ENCODE measurements around the gene SVOP.
"Not testable (repeated sequence)": the region's sequence is repeated elsewhere in the genome, so short reads cannot be mapped to it uniquely, and the experiment has no call there.

Gene SVOP

DNA sequence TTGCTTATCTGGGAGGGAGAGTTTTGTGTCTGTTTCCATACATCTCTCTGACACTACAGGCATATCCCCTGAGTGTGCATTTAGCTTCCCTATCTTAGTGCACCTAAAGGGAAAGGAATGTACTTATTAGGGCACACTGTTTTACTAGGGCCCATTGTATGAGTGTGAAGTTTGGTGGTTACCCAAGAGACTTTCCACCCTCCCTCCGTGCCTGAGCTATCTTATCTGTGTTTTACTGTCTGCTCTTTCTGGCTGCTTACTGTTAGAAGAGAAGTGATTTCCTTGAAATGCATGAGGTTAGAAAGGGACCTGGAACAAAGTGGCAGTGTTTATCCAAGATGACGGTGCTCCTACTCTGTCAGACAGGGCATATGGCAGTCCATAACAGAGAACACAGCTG lies 8.5 kb upstream of the SVOP start:
- no peak for DNase-seq

- DNase-seq, result not testable (repeated sequence)
Observed at GRCh38 chr12:109028624-109029023, 7.8 kb upstream of the SVOP start.

- no peak for DNase-seq
Observed at GRCh38 chr12:109027767-109028166, 6.9 kb upstream of the SVOP start.

GRCh38 chr12:109020146-109020795 lies 597 bp downstream of the SVOP start:
- DNase-seq, result no peak

GRCh38 chr12:109018296-109018695 lies 2.6 kb downstream of the SVOP start:
- DNase-seq, result no peak

DNA sequence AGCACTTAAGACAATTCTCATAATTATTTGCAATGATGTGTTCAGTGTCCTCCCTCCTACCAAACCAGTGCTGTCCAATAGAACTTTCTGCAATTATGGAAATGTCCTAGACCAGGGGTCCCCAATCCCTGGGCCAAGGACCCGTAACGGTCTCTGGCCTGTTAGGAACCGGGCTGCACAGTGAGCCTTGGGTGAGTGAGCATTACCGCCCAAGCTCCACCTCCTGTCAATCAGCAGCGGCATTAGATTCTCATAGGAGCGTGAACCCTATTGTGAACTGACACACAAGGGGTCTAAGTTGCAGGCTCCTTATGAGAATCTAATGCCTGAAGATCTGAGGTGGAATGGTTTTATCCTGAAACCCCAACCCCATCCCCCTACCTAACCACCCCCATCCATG lies 3.9 kb downstream of the SVOP start:
- no peak for DNase-seq

DNA sequence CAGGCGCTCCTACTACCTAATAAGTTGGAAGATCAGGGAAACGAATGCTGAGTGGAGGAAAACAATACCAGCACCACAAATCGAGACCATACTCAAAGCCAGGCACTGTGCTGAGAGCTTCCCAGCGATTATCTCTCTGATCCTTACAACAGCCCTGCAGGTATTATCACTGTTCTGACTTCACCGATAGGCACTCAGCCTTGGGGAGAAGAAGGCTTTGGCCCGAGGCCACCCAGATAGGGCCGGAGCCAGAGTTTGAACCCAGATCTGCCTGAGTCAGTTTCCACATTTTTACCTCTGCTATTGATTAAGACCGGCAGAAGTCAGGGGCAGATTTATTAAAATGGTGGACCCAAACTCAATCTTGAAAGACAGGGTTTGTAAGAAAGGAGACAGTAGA lies 4.9 kb downstream of the SVOP start:
- DNase-seq, result no peak

DNA sequence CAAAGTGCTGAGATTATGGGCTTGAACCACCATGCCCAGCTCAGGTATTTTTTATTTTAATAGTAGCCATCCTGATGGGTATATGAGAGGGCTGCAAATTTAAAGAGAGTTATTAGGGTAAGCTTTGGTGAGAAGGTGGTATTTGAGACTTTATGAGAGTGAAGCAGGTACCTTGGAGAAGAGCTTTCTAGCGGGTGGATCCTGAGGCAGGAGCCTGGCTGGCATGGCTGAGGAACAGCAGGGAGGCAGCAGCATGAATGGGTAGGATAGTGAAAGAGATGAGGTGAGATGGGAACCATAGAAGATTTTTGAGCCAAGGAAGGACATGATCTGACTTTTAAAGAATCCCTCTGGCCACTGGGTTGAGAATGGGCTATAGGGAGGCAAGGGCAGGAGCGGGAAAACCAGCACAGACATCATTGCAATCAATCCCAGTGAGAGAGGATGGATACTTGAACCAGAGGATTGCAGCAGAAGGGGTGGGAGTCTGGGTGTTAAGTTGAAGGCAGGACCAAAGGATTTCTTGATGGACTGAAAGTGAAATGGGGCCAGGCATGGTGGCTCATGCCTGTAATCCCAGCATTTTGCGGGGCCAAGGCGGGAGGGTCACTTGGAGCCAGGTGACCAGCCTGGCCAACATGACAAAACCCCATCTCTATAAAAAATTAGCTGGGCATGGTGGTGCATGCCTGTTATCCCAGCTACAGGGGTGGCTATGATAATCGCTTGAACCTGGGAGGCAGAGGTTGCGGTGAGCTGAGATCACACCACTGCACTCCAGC lies 5.7 kb downstream of the SVOP start:
- DNase-seq, result no peak

DNA sequence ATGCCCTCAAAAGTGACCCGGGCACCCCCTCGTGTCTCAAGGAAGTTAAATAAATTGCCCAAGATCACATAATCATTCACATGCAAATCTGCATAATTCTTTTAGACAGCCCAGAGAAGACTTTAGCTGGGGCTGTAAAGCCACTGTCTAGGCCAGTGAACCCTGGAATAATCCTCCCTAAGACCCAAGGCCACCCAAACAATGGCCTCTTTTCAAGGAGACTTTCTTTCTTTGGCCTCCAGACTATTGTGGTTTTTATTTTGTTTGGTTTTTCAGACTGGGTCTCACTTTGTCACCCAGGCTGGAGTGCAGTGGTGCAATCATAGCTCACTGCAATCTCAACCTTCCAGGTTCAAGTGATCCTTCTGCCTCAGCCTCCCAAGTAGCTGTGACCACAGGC lies 10.6 kb downstream of the SVOP start:
- no peak for DNase-seq

GRCh38 chr12:109009766-109010165 lies 11.1 kb downstream of the SVOP start:
- DNase-seq, result no peak

DNA sequence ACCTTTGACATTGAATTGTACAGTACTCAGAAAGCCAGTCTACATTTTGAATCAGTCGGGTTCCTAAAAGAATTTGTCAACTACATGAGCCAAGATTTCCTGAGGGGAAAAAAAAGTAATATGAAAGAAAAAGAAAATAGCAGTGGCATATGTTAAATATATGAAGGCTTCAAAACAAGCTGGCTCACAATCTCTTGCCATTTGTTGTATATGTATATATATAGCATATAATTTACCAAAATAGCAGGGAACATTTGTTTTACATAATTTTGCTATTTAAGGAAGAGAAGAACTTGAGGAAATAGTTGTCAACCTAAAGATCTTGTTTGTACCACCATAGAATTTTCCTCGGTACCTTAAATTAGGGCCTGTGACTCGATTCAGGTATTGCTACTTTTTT lies 16.9 kb downstream of the SVOP start:
- DNase-seq, result no peak

DNA sequence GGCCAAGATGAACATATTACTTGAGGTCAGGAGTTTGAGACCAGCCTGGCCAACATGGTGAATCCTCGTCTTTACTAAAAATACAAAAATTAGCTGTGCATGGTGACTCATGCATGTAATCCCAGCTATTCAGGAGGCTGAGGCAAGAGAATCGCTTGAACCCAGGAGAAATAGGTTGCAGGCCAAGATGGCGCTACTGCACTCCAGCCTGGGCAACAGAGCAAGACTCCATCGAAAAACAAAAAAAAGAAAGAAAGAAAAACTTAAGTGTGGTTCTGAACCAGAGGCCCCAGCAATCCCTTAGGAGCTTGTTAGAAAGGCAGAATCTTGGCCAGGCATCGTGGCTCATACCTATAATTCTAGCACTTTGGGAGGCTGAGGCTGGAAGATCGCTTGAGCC lies 24.5 kb downstream of the SVOP start:
- no peak for DNase-seq

DNA sequence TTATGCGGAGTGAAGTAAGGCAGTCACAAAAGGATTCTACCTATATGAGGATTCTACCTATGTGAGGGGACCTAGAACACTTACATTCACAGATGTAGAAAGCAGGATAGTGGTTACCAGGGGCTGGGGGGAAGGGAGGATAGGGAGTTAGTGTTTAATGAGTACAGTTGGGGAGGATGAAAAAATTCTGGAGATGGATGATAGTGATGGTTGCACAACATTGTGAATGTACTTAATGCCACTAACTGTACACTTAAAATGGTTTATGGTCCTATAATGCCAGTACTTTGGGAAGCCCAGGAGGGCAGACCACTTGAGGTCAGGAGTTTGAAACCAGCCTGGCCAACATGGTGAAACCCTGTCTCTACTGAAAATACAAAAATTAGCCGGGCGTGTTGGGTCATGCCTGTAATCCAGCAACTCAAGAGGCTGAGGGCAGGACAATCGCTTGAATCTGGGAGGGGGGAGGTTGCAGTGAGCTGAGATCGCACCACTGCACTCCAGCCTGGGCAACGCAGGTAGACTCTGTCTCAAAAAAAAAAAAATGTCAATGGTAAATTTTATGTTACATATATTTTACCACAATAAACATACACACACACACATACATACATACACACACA lies 25.4 kb downstream of the SVOP start:
- DNase-seq, result no peak

DNA sequence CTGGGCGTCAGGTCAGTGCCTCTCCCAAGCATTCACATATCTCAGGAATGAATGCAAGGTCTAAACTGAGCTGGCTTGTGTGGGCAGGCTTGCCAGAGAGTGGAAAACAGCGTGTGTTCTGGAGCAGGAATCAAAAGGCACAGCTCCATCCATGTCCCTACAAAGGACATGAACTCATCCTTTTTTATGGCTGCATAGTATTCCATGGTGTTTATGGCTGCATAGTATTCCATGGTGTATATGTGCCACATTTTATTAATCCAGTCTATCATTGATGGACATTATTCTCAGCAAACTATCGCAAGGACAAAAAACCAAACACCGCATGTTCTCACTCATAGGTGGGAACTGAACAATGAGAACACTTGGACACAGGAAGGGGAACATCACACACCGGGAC lies 30.8 kb downstream of the SVOP start:
- not testable (repeated sequence) for DNase-seq

- no peak for DNase-seq
Observed at GRCh38 chr12:108989376-108989775, 31.5 kb downstream of the SVOP start.

- DNase-seq, result no peak
Observed at GRCh38 chr12:108985750-108986149, 35.1 kb downstream of the SVOP start.

DNA sequence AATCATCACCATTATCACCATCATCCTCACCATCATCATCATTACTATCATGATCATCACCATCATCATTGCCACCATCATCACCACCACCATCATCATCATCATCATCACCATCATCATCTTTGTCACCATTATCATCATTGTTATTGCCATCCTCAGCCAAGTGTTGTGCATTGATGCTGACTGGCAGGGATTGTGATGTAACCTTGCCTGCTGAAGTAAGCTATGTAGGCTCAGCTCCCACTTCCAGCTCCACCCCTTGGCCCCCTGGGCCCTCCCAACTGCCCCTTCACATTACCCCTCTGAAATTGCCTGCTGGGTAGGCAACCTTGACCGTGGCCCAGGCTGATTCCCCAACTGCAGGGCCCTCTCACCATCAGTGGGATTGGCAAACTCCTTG lies 37.6 kb downstream of the SVOP start:
- DNase-seq, result no peak

DNA sequence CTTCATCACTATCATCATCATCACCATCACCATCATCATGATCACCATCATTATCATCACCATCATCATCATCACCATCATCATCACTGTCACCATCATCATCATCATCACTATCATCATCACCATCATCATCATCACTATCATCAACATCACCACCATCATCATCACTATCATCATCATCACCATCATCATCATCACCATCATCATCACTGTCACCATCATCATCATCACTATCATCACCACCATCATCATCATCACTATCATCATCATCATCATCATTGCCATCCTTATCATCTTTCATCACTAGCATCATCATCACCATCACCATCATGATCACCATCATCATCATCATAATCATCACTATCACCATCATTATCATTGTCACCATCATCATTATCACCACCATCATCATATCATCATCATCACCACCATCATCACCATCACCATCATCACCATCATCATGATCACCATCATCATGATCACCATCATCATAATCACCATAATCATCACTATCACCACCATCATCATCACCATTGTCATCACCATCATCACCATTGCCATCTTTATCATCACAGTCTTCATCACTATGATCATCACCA lies 38.1 kb downstream of the SVOP start:
- no peak for DNase-seq

- no peak for DNase-seq
Observed at GRCh38 chr12:108981835-108982234, 39.0 kb downstream of the SVOP start.

- DNase-seq, result no peak
Observed at GRCh38 chr12:108980831-108981618, 39.8 kb downstream of the SVOP start.

DNA sequence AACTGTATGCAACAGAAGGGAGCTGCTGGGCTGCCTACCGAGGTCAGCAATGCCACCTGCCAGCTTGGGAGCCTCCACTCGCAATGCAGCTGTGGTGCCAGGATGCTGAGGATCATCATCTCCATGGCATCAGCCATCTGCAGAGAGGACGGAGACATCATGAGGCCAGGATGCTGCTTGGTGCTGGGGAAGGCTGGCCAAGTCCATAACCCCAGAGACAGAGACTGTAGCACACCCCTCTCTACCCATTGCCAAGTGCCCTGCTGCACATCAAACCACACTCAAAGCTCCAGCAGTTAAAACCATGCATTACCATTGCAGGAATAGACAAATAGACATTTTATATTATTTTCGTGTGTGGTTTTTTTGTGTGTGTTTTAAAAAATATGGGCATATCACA lies 43.5 kb downstream of the SVOP start:
- DNase-seq, result no peak

- DNase-seq, result no peak
Observed at GRCh38 chr12:108975024-108975593, 45.8 kb downstream of the SVOP start.

All from stimulated activated CD4-positive, alpha-beta T cell treated with anti-CD3 and anti-CD28 coated beads, Interleukin-4, amount 100 ng/mL, for 4 hours (primary cell).